GM12892 (cell line): ENCODE data around the gene CMTM4.

Experiments used
- POLR2AphosphoS5 ChIP-seq: IDR thresholded peaks from 2 replicates; pipeline ENCODE4 v1.6.1; 2011; ENCODE audit warnings: low read depth, low read length, control low read depth
- TAF1 ChIP-seq: IDR thresholded peaks from 2 replicates; pipeline ENCODE4 v1.6.1; 2011; ENCODE audit warnings: low read depth, mild to moderate bottlenecking, control low read depth, low read length, borderline replicate concordance

DNA sequence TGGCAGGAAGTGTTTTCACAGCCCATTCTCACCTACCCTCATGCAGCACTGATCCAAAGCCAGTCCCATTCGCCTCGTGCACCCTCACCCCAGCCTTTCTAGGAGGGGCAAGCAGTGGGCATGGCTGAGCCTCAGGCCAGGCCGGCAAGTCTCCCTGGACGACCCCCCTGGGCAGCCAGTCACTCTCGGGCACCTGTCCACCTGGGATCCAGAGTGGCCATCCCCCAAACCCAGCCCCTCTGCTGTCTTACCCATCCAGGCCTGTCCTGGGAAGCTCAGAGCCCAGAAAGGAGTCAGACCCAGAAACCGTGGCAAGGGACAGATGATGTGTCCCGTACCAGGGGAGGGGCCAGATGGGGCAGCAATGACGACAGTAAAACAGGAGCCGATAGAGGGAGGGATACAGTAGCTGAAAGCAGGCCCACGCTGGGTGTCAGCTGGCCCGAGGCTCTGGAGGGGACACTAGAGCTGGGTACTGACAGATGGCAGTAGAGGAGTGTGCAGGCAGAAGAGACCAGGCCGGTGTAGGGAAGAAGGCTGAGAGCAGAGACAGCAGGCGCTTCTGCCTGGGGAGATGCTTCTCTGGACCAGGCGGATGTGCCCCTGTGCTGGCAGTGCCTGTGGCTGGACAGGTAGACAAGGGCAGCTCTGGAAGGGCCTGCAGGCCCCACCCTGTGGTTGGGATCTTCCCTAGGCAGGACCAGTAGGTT, 86.3 kb downstream of the CMTM4 start:
- no peak for TF ChIP-seq POLR2AphosphoS5
- no peak for TF ChIP-seq TAF1
